ENCODE data around the gene LHPP.

The LHPP gene

DNA sequence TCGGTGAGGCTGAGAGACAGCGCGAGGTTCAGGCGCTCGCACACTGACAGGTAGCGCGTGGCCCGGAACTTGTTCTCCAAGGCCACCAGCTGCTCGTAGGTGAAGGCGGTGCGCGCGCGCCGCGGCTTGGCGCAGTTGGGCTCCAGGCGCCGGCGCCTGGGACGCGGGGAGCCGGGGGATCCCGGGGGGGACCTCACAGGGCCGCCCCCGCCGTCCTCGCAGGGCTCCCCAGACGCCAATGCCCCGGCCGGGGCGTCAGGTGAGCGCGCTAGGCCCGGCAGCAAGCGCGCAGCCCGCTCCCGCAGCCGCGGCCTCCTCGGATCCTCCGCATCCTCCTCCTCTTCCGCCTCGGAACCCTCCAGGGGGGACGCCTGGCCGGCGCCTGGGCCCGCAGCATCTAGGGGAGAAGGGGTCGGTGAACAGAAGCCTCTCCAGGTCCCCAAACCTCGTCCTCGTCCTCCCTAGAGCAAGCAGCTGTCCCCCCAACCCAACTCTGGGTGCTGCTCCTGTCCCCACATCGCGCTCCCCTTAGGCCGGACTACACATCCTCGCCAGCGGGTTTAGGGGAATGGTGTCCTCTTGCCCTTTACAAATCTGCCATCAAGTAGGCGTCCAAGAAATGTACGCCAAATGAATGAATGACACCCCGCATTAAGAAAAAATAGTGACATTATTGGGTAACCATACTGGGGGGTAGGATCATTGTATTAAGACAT is 13.7 kb upstream of the LHPP start:
- no peak for DNase-seq (ENCODE audit: low read depth in 2 of 2, low spot score in 1 of 2)

DNA sequence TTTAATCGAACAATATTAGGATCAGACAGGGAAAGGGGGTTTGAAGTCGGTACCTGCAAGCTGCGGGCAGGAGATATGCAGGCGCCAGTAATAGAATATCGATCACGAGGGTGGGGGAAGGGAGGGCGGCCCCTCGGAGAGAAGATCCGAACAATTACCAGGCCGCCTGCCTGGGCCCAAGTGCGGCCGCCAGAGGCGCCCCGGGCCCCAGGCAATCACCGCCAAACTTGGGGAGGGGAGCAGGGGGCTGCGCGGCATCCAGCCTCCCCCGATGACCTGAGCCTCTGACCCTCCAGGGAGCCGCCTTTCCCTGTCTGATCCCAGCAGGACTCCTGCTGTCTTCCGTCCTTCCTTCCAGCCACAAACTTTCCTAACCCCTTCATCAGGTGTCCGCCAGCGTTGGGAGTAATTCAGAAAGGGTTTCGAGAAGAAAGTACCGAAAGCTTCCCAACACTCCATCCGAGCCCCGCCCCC is 12.9 kb upstream of the LHPP start:
- no peak for DNase-seq (ENCODE audit: low read depth in 2 of 2, low spot score in 1 of 2)

DNA sequence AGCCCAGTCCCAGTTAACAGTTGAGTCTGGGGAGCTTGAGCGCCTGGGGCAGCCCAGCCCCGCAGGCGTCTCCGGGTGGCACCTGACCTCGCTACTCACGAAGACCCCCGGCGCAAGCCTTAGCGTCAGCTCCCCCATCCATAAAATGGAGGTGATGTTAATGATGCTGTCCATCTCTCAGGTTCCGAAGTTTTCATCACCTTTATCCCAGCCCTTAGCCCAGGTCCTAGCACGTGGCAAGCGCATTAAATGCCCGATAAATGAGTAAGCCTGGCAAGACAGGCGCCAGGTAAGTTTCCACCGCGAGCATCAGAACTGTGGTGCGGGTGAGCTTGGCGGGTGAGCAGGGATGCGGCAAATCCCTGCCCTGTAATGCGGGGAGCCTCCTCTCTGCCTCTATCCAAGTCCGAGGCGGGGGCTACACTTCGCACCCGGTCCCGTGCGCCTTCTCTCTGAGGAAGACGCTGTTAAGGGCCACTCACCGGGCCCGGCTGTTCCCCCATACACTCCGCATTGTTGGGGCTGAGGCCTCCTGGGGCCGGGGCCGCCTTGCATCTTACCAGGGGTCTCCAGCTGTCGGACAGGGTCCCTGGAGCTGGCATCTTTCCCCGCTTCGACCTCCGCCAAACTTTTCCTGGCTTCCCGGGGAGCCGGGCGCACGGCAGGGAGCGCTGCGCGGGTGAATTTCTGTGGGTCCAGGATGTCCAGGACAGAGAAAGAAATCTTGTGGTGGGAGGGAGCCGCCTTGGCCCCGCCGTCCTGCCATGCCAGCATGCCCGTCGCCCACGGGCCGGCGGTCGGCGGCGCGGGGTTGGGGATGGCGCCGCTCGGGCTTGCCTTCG is 12.2 kb upstream of the LHPP start:
- DNase-seq (ENCODE audit: low read depth in 2 of 2, low spot score in 1 of 2), result no peak

DNA sequence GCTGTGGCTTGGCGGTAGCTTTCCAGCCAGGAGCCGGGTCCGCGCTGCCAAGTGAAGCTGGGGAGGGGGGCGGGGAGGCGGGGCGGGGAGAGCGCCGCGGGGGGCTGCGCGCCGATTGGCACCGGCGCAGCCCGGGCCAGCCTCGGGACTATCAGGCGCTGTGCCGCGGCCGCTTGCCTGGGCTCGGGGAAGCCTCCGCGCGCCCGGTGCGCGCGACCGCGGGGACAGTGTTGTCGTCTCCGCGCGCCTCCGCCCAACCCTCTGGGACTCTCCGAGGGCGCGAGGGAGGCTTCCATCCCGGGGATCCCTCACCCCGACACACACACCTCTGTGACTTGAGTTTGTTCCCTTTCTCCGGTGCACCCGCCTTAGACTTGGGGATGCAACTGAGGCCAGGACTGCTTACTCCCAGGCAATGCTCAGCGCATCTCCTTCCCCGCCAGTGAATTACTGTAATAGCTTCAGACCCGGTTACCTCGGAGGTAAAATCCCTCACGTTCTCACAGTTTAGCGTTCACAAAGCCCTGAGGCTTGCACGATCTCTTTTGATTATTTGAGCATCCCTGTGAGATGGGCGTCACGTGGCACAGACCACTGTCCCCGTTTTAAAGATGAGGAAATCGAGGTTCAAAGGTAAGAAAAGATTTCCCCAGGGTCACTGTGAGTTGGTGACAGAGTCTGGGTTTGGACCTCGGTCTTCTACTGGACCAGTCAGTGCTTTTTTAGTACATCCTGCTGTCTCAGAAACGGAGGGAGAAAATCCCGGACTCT is 11.4 kb upstream of the LHPP start, which contains the start of gene NKX1-2:
Gene NKX1-2 (minus strand): TSS at position 24 of the 771 bp plus-strand sequence. CDS start 92 bp downstream, outside the sequence.
- no peak for DNase-seq (ENCODE audit: low read depth in 2 of 2, low spot score in 1 of 2)

DNA sequence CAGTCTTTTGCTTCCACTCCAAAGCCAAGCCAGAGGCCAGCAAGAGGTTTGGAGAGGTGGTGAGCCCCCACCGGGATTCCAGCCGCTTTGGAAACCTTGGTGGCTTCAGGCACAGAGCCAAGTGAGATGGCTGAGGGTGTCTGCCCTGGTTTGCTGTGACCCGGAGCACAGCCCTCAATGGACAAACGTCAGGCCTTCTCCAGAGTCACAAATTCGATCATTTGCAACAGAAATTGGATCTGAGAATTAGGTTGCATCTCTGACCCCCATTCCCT is 10.9 kb upstream of the LHPP start:
- DNase-seq (ENCODE audit: low read depth in 2 of 2, low spot score in 1 of 2), result no peak

DNA sequence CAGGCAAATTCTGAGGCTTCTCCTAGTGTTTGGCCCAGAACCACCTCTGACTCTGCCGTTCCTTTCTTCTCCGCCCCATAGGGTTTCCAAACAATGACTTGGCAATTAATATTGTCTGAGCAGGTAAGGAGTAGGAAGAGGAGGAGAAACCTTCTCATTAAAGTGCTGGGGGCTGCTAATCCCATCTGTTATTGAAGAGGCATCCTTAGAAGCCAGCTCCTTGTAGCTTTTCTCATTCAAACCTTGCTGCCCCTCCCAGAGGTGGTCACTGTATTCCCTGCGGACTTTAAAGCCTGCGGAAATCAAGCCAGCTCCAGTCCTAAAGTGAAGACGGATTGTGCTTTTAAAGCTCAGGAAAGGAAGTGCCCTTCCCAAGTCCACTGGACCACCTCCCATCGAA is 10.3 kb upstream of the LHPP start:
- no peak for DNase-seq (ENCODE audit: low read depth in 2 of 2, low spot score in 1 of 2)

DNA sequence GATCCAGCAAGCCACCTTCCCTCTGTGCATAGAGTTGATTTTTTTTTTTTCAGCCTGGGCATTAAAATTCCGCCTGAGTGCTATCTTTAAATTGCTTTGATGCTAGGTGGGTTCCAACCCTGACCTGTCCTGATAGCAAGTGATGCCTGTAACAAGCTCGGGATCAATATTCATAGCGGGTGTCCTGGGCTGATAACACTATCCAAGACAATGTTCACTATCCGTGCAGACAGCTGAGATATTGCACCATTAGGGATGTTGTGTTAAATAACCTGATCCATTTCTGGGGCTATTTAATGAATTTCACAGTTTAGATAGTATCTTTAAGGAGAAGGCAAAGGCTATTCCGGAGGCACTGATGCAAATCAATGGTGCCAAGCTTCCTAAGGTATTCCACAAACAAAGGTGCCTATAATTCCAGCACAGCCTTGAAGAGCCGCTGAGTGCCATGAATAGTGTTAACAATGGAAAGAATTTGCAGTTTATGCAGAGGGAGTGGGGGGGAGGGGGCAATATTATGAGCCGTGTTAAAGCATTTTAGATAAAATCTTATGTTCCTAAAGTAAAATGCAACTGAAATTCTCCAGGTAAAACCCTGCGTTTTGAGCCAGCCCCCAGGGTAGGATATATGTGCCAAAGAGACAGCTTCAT is 7.5 kb upstream of the LHPP start:
- DNase-seq (ENCODE audit: low read depth in 2 of 2, low spot score in 1 of 2), result no peak

DNA sequence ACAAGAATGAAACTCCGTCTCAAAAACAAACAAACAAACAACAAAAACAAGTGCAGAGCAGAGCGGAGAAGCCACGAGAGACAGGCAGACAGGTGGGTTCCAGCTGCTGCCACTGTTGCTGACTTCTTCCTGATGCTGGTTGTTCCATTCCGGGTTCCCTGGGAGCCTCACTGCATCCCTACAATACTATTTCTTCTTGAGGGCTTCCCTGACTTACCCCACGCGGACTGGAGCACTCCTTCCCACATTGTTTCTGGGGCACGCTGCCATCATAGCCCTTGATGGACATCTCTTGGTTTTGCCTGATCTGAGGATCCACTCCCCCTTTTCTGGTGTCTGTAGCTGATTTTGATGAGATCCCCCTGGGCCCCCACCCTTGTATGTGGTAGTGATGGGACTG is 6.2 kb upstream of the LHPP start:
- no peak for DNase-seq (ENCODE audit: low read depth in 2 of 2, low spot score in 1 of 2)

DNA sequence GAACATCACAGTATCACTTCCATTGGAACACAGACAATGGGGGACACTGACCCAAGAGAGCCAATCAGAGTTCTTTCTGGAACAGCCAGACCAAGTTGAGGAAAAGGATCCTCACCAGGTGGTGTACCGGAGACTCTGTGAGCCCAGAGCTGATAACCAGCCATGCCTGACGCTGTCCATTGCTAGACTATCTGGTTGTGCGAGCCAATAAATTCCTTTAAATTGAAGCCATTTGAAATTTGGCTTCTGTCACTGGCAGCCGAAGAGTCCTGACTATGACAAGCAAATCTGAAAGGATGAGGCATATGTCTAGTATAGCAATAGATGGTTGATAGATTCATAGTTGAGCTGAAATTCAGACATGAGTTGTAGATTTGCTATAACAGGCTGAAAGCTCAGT is 3.1 kb upstream of the LHPP start:
- DNase-seq (ENCODE audit: low read depth in 2 of 2, low spot score in 1 of 2), result no peak

DNA sequence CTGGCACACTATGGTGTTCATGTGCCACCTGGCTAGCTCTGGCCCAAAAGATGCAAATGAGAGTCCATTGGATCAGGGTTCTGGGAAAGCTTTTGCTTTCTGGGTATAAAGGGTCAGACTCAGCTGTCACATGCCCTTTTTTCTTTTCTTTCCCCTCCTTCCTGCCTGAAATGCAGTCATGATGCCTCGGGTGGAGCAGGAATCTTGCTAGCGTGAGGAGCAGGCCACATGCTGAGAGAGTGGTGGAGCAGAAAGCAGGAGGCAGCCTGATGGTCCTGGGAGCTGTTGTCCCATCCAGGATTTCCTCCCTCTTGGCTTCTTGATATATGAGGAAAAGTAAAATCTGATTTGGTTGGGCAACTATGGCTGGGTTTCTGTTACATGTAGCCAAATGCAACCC is 2.7 kb upstream of the LHPP start:
- no peak for DNase-seq (ENCODE audit: low read depth in 2 of 2, low spot score in 1 of 2)

DNA sequence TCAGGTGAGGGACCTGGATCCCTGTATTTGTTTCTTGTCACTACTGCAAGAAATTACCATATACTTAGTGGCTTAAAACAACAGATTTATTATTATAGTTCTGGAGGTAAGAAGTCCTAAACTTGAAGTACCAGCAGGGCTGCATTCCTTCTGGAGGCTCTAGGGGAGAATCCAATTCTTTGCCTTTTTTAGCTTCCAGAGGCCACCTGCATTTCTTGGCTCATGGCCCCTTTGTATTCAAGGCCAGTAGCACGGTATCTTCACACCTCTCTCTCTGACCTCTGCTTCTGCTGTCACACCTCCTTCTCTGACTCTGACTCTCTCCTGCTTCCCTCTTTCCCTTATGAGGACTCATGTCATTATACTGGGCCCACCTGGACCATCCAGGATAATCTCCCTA is 2.2 kb upstream of the LHPP start:
- DNase-seq (ENCODE audit: low read depth in 2 of 2, low spot score in 1 of 2), result no peak

DNA sequence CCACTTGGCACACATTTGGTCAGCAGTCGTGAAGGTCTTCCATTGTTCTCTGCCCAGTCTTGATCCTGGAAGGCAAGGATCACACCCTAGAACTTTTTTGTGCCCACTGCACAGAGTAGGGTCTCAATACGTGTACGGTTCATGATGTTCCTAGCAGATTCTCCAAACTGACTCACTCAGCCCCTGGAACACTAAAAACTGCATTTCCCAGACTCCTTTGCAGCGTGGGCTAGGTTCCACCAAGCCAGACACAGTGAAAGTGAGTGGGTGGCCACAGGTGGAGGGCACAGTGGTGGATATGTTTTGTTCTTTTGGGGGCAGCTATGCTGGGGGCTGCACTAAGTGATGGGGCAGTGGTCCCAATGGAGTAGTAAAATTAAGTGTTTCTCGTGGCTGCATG is 1.5 kb upstream of the LHPP start:
- no peak for DNase-seq (ENCODE audit: low read depth in 2 of 2, low spot score in 1 of 2)

DNA sequence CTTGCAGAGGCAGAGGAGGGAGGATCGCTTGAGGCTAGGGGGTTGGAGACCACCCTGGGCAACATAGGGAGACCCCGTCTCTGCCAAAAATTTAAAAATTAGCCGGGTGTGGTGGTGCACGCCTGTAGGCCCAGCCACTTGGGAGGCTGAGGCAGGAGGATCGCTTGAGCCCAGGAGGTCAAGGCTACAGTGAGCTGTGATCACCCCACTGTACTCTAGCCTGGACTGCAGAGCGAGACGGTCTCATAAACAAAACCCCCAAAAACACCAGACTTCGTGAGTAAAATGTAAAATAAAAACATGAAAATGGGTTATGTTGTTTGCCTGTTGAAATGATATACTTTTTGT is 699 bp downstream of the LHPP start:
- no peak for DNase-seq (ENCODE audit: low read depth in 2 of 2, low spot score in 1 of 2)

DNA sequence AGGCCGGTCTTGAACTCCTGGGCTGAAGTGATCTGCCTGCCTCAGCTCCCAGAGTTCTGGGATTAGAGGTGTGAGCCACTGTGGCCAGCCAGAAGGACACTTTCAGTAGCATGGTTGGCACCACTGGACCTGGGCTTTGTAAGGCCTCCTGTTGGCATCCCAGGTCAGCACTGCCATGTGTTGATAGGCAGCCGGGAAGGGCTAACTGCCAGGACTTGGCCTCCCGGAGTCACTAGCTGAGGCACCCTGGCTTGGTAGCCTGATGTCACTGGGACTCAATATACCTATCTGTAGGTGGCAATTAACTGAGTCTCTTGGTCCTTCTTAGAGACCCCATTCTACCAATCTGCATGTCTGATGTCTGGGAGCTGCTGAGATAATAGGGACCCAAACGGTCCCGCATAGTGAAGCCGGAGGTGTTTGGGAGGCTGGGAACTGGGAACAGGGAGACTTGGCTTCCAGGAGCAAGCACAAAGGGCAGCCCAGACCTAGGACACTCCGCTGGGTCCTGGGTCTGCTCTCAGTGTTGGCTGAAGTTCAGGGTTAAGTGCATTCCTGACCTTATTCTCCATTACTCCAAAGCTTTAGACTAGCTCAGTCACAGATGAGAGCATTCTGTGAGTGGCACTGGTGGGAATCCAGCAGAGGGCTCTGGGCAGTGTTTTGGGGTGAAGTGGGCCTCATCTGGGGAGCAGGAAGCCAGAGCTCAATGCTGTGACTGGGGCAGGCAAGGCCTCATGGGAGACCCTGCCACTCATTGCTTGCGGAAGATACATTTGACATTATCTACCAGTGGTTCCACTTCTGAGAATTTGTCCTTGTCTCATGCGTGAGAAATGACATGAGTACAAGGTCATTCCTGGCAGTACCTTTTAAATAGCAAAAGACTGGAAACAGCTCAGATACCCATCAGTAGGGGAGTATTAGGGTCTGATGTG is 2.7 kb downstream of the LHPP start:
- DNase-seq (ENCODE audit: low read depth in 2 of 2, low spot score in 1 of 2), result no peak

DNA sequence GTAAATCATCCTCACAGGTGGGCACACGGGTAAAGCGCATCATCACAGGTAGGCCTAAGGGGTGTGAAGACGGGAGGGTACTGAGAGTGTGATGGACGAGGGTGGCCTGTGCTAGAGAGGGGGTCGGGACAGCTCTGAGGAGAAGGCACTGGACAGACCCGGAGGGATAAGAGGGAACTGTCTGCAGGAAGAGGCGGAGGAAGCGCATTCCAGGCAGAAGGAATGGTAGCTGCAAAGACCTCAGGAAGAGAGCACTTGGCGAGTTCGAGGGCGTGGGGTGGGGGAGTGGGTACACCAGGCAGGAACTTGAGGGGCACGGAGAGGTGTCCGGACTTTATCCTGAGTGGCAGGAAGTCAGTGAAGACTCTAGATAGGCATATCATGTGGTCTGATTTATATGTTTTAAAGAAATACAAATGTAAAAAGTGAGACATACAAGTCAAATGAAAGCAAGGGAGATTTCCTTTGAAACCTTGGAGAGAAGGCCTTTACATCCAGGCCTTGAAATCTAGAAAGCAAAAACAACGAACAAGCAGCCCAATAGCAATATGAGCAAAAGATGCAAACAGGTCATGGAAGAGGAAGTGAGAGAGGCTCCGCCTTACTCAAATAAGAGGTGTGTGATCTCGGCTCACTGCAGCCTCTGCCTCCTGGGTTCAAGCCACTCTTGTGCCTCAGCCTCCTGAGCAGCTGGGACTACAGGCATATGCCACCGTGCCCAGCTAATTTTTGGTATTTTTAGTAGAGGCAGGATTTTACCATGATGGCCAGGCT is 3.6 kb downstream of the LHPP start:
- DNase-seq (ENCODE audit: low read depth in 2 of 2, low spot score in 1 of 2), result no peak

DNA sequence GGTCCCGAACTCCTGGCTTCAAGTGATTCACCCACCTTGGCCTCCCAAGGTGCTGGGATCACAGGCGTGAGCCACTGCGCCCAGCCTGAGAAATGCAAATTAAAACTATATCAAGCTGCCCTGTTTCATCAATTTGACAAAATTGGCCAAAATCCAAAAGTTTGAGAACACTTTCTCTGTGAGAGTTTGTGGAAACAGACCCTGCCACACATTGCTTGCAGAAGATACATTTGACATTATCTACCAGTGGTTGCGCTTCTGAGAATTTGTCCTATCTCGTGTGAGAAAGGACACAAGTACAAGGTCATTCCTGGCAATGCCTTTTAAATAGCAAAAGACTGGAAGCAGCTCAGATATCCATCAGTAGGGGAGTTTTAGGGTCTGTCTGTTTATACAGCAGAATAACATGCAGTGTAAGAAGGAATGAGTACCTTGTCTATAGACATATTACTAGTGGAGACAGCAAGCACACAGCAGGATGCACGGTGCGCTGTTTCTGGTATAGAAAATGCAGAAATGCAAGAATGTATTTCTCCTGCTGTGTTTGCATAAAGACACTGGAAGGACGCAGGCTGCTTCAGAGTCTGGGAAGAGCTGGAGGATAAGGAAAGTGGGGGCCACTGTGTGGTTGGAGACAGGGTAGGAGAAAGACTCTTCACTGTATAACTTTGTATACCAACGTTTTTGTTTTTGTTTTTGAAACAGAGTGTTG is 4.3 kb downstream of the LHPP start:
- no peak for DNase-seq (ENCODE audit: low read depth in 2 of 2, low spot score in 1 of 2)

DNA sequence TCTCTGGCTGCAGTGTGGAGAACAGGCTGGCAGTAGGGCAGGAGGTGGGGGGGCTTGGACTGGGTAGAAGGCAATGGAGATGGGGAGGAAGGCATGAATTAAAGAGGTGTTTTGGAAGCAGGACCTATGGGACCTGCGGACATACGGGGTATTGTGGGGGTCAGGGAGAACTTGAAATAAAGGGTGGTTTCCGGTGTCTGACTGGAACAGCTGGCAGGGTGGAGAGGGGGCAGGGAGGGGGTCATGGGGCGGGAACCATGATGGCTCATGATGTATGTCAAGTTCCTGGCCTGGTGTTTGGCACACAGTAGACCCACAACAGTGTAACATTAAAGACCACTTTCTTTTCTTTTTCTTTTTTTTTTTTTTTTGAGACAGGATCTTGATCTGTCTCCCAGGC is 5.5 kb downstream of the LHPP start:
- no peak for DNase-seq (ENCODE audit: low read depth in 2 of 2, low spot score in 1 of 2)

DNA sequence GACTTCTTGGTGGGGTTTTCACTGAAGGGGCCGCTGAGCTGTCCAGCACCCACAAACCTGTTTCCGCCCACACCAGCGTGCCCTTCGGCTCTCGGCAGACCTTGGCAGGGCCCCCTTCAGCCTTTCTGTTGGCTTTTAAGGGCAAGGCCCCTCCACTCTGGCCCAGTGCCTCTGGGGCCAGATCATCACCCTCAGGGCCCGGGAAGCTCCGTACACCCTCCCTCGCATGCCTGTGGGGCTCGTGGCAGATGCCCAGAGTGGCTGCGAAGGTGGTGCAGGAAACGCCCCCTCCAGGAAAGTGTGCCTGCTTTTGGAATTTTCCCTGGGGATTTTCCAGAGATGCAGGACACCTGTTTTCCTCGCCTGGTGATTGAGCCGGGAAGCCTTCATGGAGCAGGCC is 7.0 kb downstream of the LHPP start:
- no peak for DNase-seq (ENCODE audit: low read depth in 2 of 2, low spot score in 1 of 2)

DNA sequence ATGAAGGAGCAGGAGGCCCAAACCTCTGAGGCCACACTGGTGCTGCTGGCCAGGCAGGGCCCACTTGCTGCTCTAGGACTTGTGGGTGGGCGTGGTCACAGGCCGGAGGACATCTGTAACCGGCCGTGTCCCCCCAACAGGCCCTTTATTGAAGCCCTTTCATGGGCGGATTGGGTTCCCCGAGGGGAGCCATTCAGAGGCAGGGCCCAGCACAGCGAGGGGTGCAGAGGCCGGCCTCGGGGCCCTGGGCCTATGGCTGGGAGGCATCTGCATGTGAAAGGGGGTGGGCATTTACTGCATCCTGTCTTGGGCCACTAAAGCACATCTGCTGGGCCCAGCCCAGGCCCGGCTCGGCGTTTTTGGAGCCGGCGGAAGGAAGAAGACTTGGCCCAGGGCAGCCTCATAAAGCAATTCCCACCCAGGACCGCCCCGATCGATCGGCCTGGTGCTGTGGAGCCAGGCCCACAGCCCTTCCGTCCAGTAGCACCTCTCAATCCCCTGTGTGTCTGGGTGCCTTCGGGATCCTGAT is 8.4 kb downstream of the LHPP start:
- no peak for DNase-seq (ENCODE audit: low read depth in 2 of 2, low spot score in 1 of 2)
